ENCODE data around the gene TLL2. TPM values are rescaled to one million over a fixed set of nuclear protein-coding genes. Genes with fewer than 3 reads are reported as not detected.

TLL2 gene
- total RNA-seq, 1 experiment from 2014 or later, result 0.11 TPM

DNA sequence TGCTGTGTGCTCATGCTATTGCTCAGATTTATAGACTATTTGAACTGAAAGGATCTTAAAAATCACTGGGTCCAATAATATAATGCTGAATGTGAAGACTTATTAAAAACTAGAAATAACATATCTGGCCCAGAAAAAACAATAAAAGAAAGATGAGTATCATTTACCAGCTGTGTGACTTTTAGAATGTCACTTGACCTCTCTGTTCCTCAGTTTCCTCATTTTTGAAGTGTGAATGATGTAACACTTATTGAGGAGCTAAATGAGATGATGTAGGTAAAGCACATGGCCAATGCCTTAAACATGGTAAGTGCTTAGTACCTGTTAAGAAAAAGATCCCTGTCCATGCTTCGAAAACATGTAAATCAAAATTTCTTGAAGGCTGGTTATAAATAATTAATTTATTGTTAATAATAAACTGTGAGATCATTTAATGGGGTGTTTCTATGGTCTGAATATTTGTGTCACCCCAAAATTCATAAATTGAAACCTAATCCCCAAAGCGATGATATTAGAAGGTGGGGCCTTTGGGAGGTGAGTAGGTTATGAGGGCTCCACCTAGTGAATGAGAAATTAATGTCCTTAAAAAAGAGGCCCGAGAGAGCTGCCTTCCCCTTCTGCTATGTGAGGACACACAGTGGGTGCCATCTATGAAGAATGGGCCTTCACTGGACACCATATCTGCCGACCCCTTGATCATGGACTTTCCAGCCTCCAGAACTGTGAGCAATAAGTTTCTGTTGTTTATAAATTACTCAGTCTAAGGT lies 196.5 kb downstream of the TLL2 start:
- no peaks in the 10 kb centered on the region for H3K9me3 ChIP-seq (ENCODE audit: low read depth, low read length, poor library complexity, severe bottlenecking)
- no peak for TF ChIP-seq EZH2 (IDR thresholded peaks at IDR 0.05; ENCODE audit: borderline replicate concordance, low read depth, low read length, poor library complexity, severe bottlenecking)
- TF ChIP-seq CTCF (conservative IDR thresholded peaks at IDR 0.05; ENCODE audit: low read depth, low read length), result no peak
- no TSS peak for BruUV-seq (replicated peaks)
- no peak for DNase-seq (ENCODE audit: low spot score)
- peaks cover 4% of the 10 kb centered on the region for H3K27me3 ChIP-seq (replicated peaks; ENCODE audit: insufficient read depth, low read depth, low read length, poor library complexity)
- H3K36me3 ChIP-seq (ENCODE audit: insufficient read depth, low read length, poor library complexity, severe bottlenecking), result no peaks in the 10 kb centered on the region
- intact Hi-C loops (cut with micrococcal nuclease; ENCODE audit: unreplicated experiment), result no loop called here
- no peak overlapping the region for H3K27ac ChIP-seq (ENCODE audit: low read depth, low read length, poor library complexity, severe bottlenecking)
- ChIA-PET CTCF (no interaction called here), POLR2A (ENCODE audit: low non-redundant PET) (no interaction called here)
- H3K4me3 ChIP-seq (ENCODE audit: low read depth, low read length, poor library complexity, severe bottlenecking), result no peak overlapping the region
- no peaks in the 10 kb centered on the region for H3K4me1 ChIP-seq (ENCODE audit: insufficient read depth, low read length, poor library complexity, severe bottlenecking)

Other genes starting within 250 kb of the TLL2 start
- gene BLNK, start 242.4 kb downstream of the TLL2 start, total RNA-seq (2021), result not detected in 2 replicates
- gene DNTT, start 209.5 kb downstream of the TLL2 start, total RNA-seq (2021), result not detected in 2 replicates
- not detected in 2 replicates for gene OPALIN, start 154.9 kb downstream of the TLL2 start, total RNA-seq (2021)
- 115 and 125 TPM in 2 replicates for gene TM9SF3, start 73.1 kb upstream of the TLL2 start, total RNA-seq (2021)
- gene PIK3AP1, start 206.6 kb upstream of the TLL2 start, total RNA-seq (2021), result 0.24 and 0.37 TPM in 2 replicates